Measurements from ENCODE around the gene ZMYND11.
"Not testable (repeated sequence)": the region's sequence is repeated elsewhere in the genome, so short reads cannot be mapped to it uniquely, and the experiment has no call there.

The ZMYND11 gene

GRCh38 chr10:244227-244626 is 109.0 kb downstream of the ZMYND11 start:
- no peak for DNase-seq (ENCODE audit: low read depth, low spot score)

GRCh38 chr10:246431-246830 is 111.2 kb downstream of the ZMYND11 start:
- DNase-seq (ENCODE audit: low read depth, low spot score): no peak

- DNase-seq (ENCODE audit: low read depth, low spot score): no peak
These were observed 112.2 kb downstream of the ZMYND11 start for GRCh38 chr10:247480-247879.

- DNase-seq (ENCODE audit: low read depth, low spot score): no peak
These were observed 113.1 kb downstream of the ZMYND11 start for GRCh38 chr10:248307-248706.

- no peak for DNase-seq (ENCODE audit: low read depth, low spot score)
These were observed 116.8 kb downstream of the ZMYND11 start for GRCh38 chr10:251982-252582.

- DNase-seq (ENCODE audit: low read depth, low spot score): no peak
These were observed 125.7 kb downstream of the ZMYND11 start for GRCh38 chr10:260819-261429.

- DNase-seq (ENCODE audit: low read depth, low spot score): not testable (repeated sequence)
These were observed 129.2 kb downstream of the ZMYND11 start for GRCh38 chr10:264160-265073.

- DNase-seq (ENCODE audit: low read depth, low spot score): not testable (repeated sequence)
These were observed 129.8 kb downstream of the ZMYND11 start for GRCh38 chr10:265074-265440.

GRCh38 chr10:265816-266588 is 130.7 kb downstream of the ZMYND11 start:
- DNase-seq (ENCODE audit: low read depth, low spot score): not testable (repeated sequence)

GRCh38 chr10:266974-267425 is 131.7 kb downstream of the ZMYND11 start:
- no peak for DNase-seq (ENCODE audit: low read depth, low spot score)

- DNase-seq (ENCODE audit: low read depth, low spot score): no peak
These were observed 132.4 kb downstream of the ZMYND11 start for GRCh38 chr10:267705-268104.

- DNase-seq (ENCODE audit: low read depth, low spot score): no peak
These were observed 134.3 kb downstream of the ZMYND11 start for GRCh38 chr10:269440-270074.

- DNase-seq (ENCODE audit: low read depth, low spot score): no peak
These were observed 135.9 kb downstream of the ZMYND11 start for GRCh38 chr10:271201-271600.

- DNase-seq (ENCODE audit: low read depth, low spot score): no peak
These were observed 136.5 kb downstream of the ZMYND11 start for GRCh38 chr10:271722-272121.

GRCh38 chr10:273088-273487 is 137.8 kb downstream of the ZMYND11 start:
- DNase-seq (ENCODE audit: low read depth, low spot score): no peak

GRCh38 chr10:274866-275265 is 139.6 kb downstream of the ZMYND11 start:
- DNase-seq (ENCODE audit: low read depth, low spot score): no peak

- no peak for DNase-seq (ENCODE audit: low read depth, low spot score)
These were observed 140.4 kb downstream of the ZMYND11 start for GRCh38 chr10:275680-276079.

GRCh38 chr10:277963-278362 is 142.7 kb downstream of the ZMYND11 start:
- DNase-seq (ENCODE audit: low read depth, low spot score): no peak

- DNase-seq (ENCODE audit: low read depth, low spot score): no peak
These were observed 143.5 kb downstream of the ZMYND11 start for GRCh38 chr10:278707-279106.

GRCh38 chr10:279232-279631 is 144.0 kb downstream of the ZMYND11 start:
- DNase-seq (ENCODE audit: low read depth, low spot score): no peak

GRCh38 chr10:279655-280054 is 144.4 kb downstream of the ZMYND11 start:
- peak; percentile 26 for DNase-seq (ENCODE audit: low read depth, low spot score)
